HepG2 (cell line): ENCODE measurements around the gene NOTO. TPM values are rescaled to one million over a fixed set of nuclear protein-coding genes. Genes with fewer than 3 reads are reported as not detected.
A peak's percentile ranks its signal among the peaks of the same experiment; 100 is the strongest.

Source experiments
- ADNP ChIP-seq: sonication (generic); formaldehyde crosslinking; IDR thresholded peaks from 2 replicates; pipeline ENCODE4 v1.4.0; 2020; ENCODE audit warnings: missing genetic modification reagents
- ATF1 ChIP-seq: IDR thresholded peaks from 2 replicates; pipeline ENCODE4 v1.6.1; 2016; ENCODE audit warnings: mild to moderate bottlenecking, control low read depth
- CBX5 ChIP-seq: sonication (generic); formaldehyde crosslinking; IDR thresholded peaks from 2 replicates; pipeline ENCODE4 v1.4.0; 2020; ENCODE audit warnings: missing genetic modification reagents, borderline replicate concordance
- CCDC6 ChIP-seq: sonication (generic); formaldehyde crosslinking; IDR thresholded peaks from 2 replicates; pipeline ENCODE4 v1.8.1; 2022; ENCODE audit warnings: mild to moderate bottlenecking, missing genetic modification reagents, moderate library complexity
- CSRNP2 ChIP-seq: sonication (generic); formaldehyde crosslinking; conservative IDR thresholded peaks from 2 replicates; pipeline ENCODE4 v1.8.0; 2022; ENCODE audit warnings: low read depth, missing genetic modification reagents
- E2F2 ChIP-seq: sonication (generic); formaldehyde crosslinking; IDR thresholded peaks from 2 replicates; pipeline ENCODE4 v1.4.0; 2020; ENCODE audit warnings: missing genetic modification reagents, borderline replicate concordance
- EZH2 ChIP-seq: conservative IDR thresholded peaks from 2 replicates; pipeline ENCODE4 v1.6.1; 2012; ENCODE audit warnings: mild to moderate bottlenecking, low read depth, low read length, moderate library complexity
- MTF1 ChIP-seq: sonication (generic); formaldehyde crosslinking; IDR thresholded peaks from 2 replicates; pipeline ENCODE4 v1.5.0; 2020; ENCODE audit warnings: missing genetic modification reagents
- RARA ChIP-seq: IDR thresholded peaks from 2 replicates; pipeline ENCODE4 v1.6.1; 2016; ENCODE audit warnings: missing genetic modification reagents, missing compliant biosample characterization
- TEF ChIP-seq: sonication (generic); formaldehyde crosslinking; IDR thresholded peaks from 2 replicates; pipeline ENCODE4 v1.5.0; 2020; ENCODE audit warnings: missing genetic modification reagents
- TFDP2 ChIP-seq: sonication (generic); formaldehyde crosslinking; IDR thresholded peaks from 2 replicates; pipeline ENCODE4 v1.4.0; 2020; ENCODE audit warnings: missing genetic modification reagents
- YY1 ChIP-seq: IDR thresholded peaks from 2 replicates; pipeline ENCODE4 v1.6.1; 2011; ENCODE audit warnings: low read length, low read depth, moderate library complexity, mild to moderate bottlenecking; ENCODE audit not compliant: insufficient read depth, insufficient replicate concordance
- ZNF550 ChIP-seq: sonication (generic); formaldehyde crosslinking; IDR thresholded peaks from 2 replicates; pipeline ENCODE4 v1.4.0; 2020; ENCODE audit warnings: mild to moderate bottlenecking, missing genetic modification reagents, borderline replicate concordance
- ZNF766 ChIP-seq: sonication (generic); formaldehyde crosslinking; IDR thresholded peaks from 2 replicates; pipeline ENCODE4 v1.5.0; 2020; ENCODE audit warnings: missing genetic modification reagents, borderline replicate concordance
- polyA plus RNA-seq, 8 experiments: library from polyadenylated mRNA; depleted of rRNA in 3 of 8; stranded (reverse) in 7 of 8; unstranded in 1 of 8; fragments of >200 nt; fragmentation: Illumina TruSeq in 4 of 8; extraction: Trizol in 4 of 8; gene quantifications; 2 replicates each; pipeline versions ENCODE4 v1.2.1 to v1.2.3, GENCODE V29; 2011 to 2016; ENCODE audit warnings: low read depth in 4 of 8, missing spikeins in 1 of 8, mixed read lengths in 1 of 8; ENCODE audit not compliant: insufficient read depth in 1 of 8
- total RNA-seq, 5 experiments: library from RNA; depleted of rRNA; stranded (reverse); fragments of >200 nt; fragmentation: Illumina TruSeq; extraction: Trizol; gene quantifications; 2 replicates each; pipeline ENCODE4 v1.2.3, GENCODE V29; 2016; ENCODE audit warnings: low read depth in 1 of 5
- TF ChIP-seq, protein P1 (sequence below): sonication (generic); formaldehyde crosslinking; IDR thresholded peaks from 2 replicates; pipeline ENCODE4 v1.4.0; 2020; ENCODE audit warnings: missing genetic modification reagents
- TF ChIP-seq, protein P2 (sequence below): sonication (generic); formaldehyde crosslinking; IDR thresholded peaks from 2 replicates; pipeline ENCODE4 v1.8.0; 2022; ENCODE audit warnings: low read depth, missing genetic modification reagents
- TF ChIP-seq, protein P3 (sequence below): sonication (generic); formaldehyde crosslinking; IDR thresholded peaks from 2 replicates; pipeline ENCODE4 v1.5.1; 2020; ENCODE audit warnings: missing genetic modification reagents, mild to moderate bottlenecking, borderline replicate concordance

Gene NOTO
- total and polyA plus RNA-seq, 2 of the 13 experiments (the other 11 are each of a cell fraction or from before 2014, with no cell fraction given), result not detected

GRCh38 chr2:73212448-73213176, 10.2 kb downstream of the NOTO start (continued):
- TF ChIP-seq TFDP2 (CRISPR knock-in tag) (no peak; the same call in 1 of the 2 replicates), RARA (CRISPR knock-in tag) (no peak), EZH2 (no peak), ZNF766 (CRISPR knock-in tag) (0 out of 2 replicates have a peak, but pooled peaks have one; percentile 22), CSRNP2 (CRISPR knock-in tag) (no peak), TEF (CRISPR knock-in tag) (no peak), CBX5 (peak; percentile 29; the same call in 1 of the 2 replicates), CCDC6 (CRISPR knock-in tag) (no peak; the same call in 1 of the 2 replicates), ZNF550 (CRISPR knock-in tag) (0 out of 2 replicates have a peak, but pooled peaks have one; percentile 22), ATF1 (no peak), ADNP (no peak), YY1 (no peak), MTF1 (CRISPR knock-in tag) (no peak), E2F2 (CRISPR knock-in tag) (0 out of 2 replicates have a peak, but pooled peaks have one; percentile 71)
- TF ChIP-seq, protein P1, sequence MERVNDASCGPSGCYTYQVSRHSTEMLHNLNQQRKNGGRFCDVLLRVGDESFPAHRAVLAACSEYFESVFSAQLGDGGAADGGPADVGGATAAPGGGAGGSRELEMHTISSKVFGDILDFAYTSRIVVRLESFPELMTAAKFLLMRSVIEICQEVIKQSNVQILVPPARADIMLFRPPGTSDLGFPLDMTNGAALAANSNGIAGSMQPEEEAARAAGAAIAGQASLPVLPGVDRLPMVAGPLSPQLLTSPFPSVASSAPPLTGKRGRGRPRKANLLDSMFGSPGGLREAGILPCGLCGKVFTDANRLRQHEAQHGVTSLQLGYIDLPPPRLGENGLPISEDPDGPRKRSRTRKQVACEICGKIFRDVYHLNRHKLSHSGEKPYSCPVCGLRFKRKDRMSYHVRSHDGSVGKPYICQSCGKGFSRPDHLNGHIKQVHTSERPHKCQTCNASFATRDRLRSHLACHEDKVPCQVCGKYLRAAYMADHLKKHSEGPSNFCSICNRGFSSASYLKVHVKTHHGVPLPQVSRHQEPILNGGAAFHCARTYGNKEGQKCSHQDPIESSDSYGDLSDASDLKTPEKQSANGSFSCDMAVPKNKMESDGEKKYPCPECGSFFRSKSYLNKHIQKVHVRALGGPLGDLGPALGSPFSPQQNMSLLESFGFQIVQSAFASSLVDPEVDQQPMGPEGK (CRISPR knock-in tag), result peak; percentile 89
- TF ChIP-seq, protein P2, sequence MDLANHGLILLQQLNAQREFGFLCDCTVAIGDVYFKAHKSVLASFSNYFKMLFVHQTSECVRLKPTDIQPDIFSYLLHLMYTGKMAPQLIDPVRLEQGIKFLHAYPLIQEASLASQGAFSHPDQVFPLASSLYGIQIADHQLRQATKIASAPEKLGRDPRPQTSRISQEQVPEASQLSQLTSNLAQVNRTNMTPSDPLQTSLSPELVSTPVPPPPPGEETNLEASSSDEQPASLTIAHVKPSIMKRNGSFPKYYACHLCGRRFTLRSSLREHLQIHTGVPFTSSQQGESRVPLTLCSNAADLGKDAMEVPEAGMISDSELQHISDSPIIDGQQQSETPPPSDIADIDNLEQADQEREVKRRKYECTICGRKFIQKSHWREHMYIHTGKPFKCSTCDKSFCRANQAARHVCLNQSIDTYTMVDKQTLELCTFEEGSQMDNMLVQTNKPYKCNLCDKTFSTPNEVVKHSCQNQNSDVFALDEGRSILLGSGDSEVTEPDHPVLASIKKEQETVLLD (CRISPR knock-in tag), result no peak
- TF ChIP-seq, protein P3, sequence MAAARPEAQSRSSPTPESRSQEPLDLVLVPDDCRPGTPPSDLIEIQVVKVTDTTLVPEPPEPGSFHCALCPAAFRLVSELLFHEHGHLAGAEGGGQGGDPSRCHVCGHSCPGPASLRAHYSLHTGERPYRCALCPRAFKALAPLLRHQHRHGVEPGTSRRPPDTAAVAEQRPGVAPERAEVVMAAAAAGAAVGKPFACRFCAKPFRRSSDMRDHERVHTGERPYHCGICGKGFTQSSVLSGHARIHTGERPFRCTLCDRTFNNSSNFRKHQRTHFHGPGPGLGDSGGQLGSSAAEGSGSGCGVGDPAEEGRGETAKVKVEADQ (CRISPR knock-in tag), result peak; percentile 55; the same call in 1 of the 2 replicates
